Measurements from ENCODE around the gene UST. TPM values are rescaled to one million over a fixed set of nuclear protein-coding genes. Genes with fewer than 3 reads are reported as not detected.

Gene UST
- total RNA-seq, 2 experiments from 2014 or later, result 1.4 to 4.1 TPM

- Histone ChIP-seq H3K9me3 (ENCODE audit: low read length) (no peaks in the 10 kb centered on the region), H3K4me3 (ENCODE audit: low read depth, low read length, poor library complexity, severe bottlenecking) (no peak overlapping the region), H3K36me3 (ENCODE audit: insufficient read depth, low read length) (no peaks in the 10 kb centered on the region), H3K9me2 (ENCODE audit: insufficient read depth, low read length) (no peaks in the 10 kb centered on the region), H2AFZ (ENCODE audit: low read length) (no peak overlapping the region), H3K4me2 (ENCODE audit: low read length) (no peak overlapping the region), H3K4me1 (ENCODE audit: insufficient read depth, low read length, poor library complexity, severe bottlenecking) (no peaks in the 10 kb centered on the region), H4K20me1 (ENCODE audit: insufficient read depth, low read length) (no peaks in the 10 kb centered on the region), H3K27ac (ENCODE audit: low read depth, low read length, poor library complexity, severe bottlenecking) (no peak overlapping the region), H3K79me2 (ENCODE audit: insufficient read depth, low read depth, low read length) (no peaks in the 10 kb centered on the region)
- no peak for DNase-seq (ENCODE audit: low spot score)
- BruUV-seq (replicated peaks), result no TSS peak
- CTCF ChIA-PET (ENCODE audit: unreplicated experiment), result no interaction called here
- POLR2A ChIA-PET, result no interaction called here
- intact Hi-C loops (cut with micrococcal nuclease; ENCODE audit: unreplicated experiment), result no loop called here
- TF ChIP-seq CTCF (conservative IDR thresholded peaks at IDR 0.05; ENCODE audit: low read length), result no peak
Measured at GRCh38 chr6:148727104-148727503, 19.7 kb upstream of the UST start.

- Histone ChIP-seq H3K4me2 (ENCODE audit: low read length) (no peak overlapping the region), H4K20me1 (ENCODE audit: insufficient read depth, low read length) (no peaks in the 10 kb centered on the region), H3K4me3 (ENCODE audit: low read depth, low read length, poor library complexity, severe bottlenecking) (no peak overlapping the region), H3K27ac (ENCODE audit: low read depth, low read length, poor library complexity, severe bottlenecking) (no peak overlapping the region), H3K4me1 (ENCODE audit: insufficient read depth, low read length, poor library complexity, severe bottlenecking) (no peaks in the 10 kb centered on the region), H2AFZ (ENCODE audit: low read length) (no peak overlapping the region), H3K79me2 (ENCODE audit: insufficient read depth, low read depth, low read length) (no peaks in the 10 kb centered on the region), H3K9me3 (ENCODE audit: low read length) (no peaks in the 10 kb centered on the region), H3K36me3 (ENCODE audit: insufficient read depth, low read length) (no peaks in the 10 kb centered on the region), H3K9me2 (ENCODE audit: insufficient read depth, low read length) (no peaks in the 10 kb centered on the region)
- CTCF ChIA-PET (ENCODE audit: unreplicated experiment), result interaction anchor here (0.6 kb wide), 1 partner anchor 237 kb away, joined by 3 read pairs; no protein-coding TSS in a partner anchor
- no peak for TF ChIP-seq CTCF (conservative IDR thresholded peaks at IDR 0.05; ENCODE audit: low read length)
- TF ChIP-seq EZH2phosphoT487 (IDR thresholded peaks at IDR 0.05; ENCODE audit: borderline replicate concordance, low read depth, low read length), result no peak
- no peak for DNase-seq (ENCODE audit: low spot score)
- BruUV-seq (replicated peaks), result no TSS peak
- POLR2A ChIA-PET, result interaction anchor here (0.6 to 1.4 kb wide), 3 partner anchors 8 to 202 kb away, joined by 3 to 4 read pairs (median 3); no protein-coding TSS in a partner anchor
- intact Hi-C loops (cut with micrococcal nuclease; ENCODE audit: unreplicated experiment), result no loop called here
Measured at GRCh38 chr6:148735989-148736388, 10.8 kb upstream of the UST start.

DNA sequence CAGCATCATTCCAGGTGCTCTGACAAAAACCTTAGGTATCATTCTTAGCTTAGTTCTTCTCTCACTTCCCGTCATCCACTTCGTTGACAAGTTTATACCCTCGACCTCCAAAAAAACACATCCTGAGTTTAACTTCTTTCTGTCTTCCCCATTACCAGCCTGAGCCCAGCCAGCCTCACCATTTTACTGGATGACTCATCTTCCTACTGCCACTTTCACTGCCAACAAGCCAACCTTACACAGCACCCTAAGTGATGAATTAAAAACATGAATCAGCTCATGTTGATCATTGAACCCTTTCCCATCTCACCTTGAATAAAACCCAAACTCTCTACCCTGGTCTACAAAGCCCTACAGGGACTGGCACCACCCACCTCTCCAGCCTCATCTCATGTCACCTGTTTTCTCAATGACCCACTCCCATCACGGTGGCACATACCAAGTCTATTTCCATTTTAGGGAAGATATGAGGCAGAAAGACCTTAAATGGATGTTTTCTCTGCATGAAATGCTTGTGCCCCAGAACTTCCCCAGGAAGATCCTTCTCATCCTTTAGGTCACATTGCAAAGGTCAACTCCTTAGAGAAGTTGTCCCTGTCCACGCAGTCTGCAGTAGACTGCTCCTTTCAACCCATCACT, 9.9 kb upstream of the UST start:
- Histone ChIP-seq H3K36me3 (ENCODE audit: insufficient read depth, low read length) (no peaks in the 10 kb centered on the region), H3K4me1 (ENCODE audit: insufficient read depth, low read length, poor library complexity, severe bottlenecking) (no peaks in the 10 kb centered on the region), H3K79me2 (ENCODE audit: insufficient read depth, low read depth, low read length) (no peaks in the 10 kb centered on the region), H2AFZ (ENCODE audit: low read length) (no peak overlapping the region), H4K20me1 (ENCODE audit: insufficient read depth, low read length) (no peaks in the 10 kb centered on the region), H3K27ac (ENCODE audit: low read depth, low read length, poor library complexity, severe bottlenecking) (no peak overlapping the region), H3K4me2 (ENCODE audit: low read length) (no peak overlapping the region), H3K4me3 (ENCODE audit: low read depth, low read length, poor library complexity, severe bottlenecking) (no peak overlapping the region), H3K9me2 (ENCODE audit: insufficient read depth, low read length) (no peaks in the 10 kb centered on the region), H3K9me3 (ENCODE audit: low read length) (no peaks in the 10 kb centered on the region)
- TF ChIP-seq CTCF (conservative IDR thresholded peaks at IDR 0.05; ENCODE audit: low read length) (no peak), EZH2phosphoT487 (IDR thresholded peaks at IDR 0.05; ENCODE audit: borderline replicate concordance, low read depth, low read length) (no peak)
- intact Hi-C loops (cut with micrococcal nuclease; ENCODE audit: unreplicated experiment), result no loop called here
- BruUV-seq (replicated peaks), result no TSS peak
- ChIA-PET POLR2A (interaction anchor here (0.5 to 1.4 kb wide), 4 partner anchors 9 to 202 kb away, joined by 3 to 4 read pairs (median 3); no protein-coding TSS in a partner anchor), CTCF (ENCODE audit: unreplicated experiment) (no interaction called here)
- no peak for DNase-seq (ENCODE audit: low spot score)

All from OCI-LY7 (cell line).